Smooth muscle cell (in vitro differentiated cells): ENCODE results near the gene CLEC16A. TPM values are rescaled to one million over a fixed set of nuclear protein-coding genes. Genes with fewer than 3 reads are reported as not detected.

Experiments
- DNase-seq: peaks from one replicate; lab custom pipeline; 2025; ENCODE audit not compliant: unreplicated experiment; lab: John Stamatoyannopoulos, UW
- H2AFZ ChIP-seq: fragments of 200-600 bp; sonication (generic); 2 replicates; pipeline ENCODE4 v1.6.0; 2016; ENCODE audit warnings: antibody characterized with exemption, low read depth, mild to moderate bottlenecking
- H3F3A ChIP-seq: fragments of 200-600 bp; sonication (generic); 2 replicates; pipeline ENCODE4 v1.6.0; 2017; ENCODE audit warnings: antibody characterized with exemption, low read depth
- H3K27ac ChIP-seq: fragments of 200-600 bp; sonication (generic); 2 replicates; pipeline ENCODE4 v1.5.1; 2016; ENCODE audit warnings: low read depth, mild to moderate bottlenecking
- H3K27me3 ChIP-seq: fragments of 200-600 bp; sonication (generic); 2 replicates; pipeline ENCODE4 v1.6.1; 2016; ENCODE audit warnings: low read depth, mild to moderate bottlenecking
- H3K36me3 ChIP-seq: fragments of 200-600 bp; sonication (generic); 2 replicates; pipeline ENCODE4 v1.5.1; 2016; ENCODE audit warnings: low read depth
- H3K4me1 ChIP-seq: fragments of 200-600 bp; sonication (generic); 2 replicates; pipeline ENCODE4 v1.5.1; 2016; ENCODE audit warnings: low read depth
- H3K4me2 ChIP-seq: fragments of 200-600 bp; sonication (generic); 2 replicates; pipeline ENCODE4 v1.6.0; 2016; ENCODE audit warnings: mild to moderate bottlenecking
- H3K4me3 ChIP-seq: fragments of 200-600 bp; sonication (generic); 2 replicates; pipeline ENCODE4 v1.5.1; 2016; ENCODE audit warnings: mild to moderate bottlenecking
- H3K79me2 ChIP-seq: fragments of 200-600 bp; sonication (generic); 2 replicates; pipeline ENCODE4 v1.6.0; 2016; ENCODE audit warnings: low read depth, mild to moderate bottlenecking
- H3K9ac ChIP-seq: fragments of 200-600 bp; sonication (generic); 2 replicates; pipeline ENCODE4 v1.6.0; 2016; ENCODE audit warnings: low read depth
- H3K9me3 ChIP-seq: fragments of 200-600 bp; sonication (generic); replicated peaks from 2 replicates; pipeline ENCODE4 v1.5.1; 2016; ENCODE audit warnings: low read depth
- H4K20me1 ChIP-seq: fragments of 200-600 bp; sonication (generic); 2 replicates; pipeline ENCODE4 v1.6.0; 2016; ENCODE audit warnings: low read depth
- CTCF ChIP-seq: fragments of 200-600 bp; sonication (generic); IDR thresholded peaks from 2 replicates; pipeline ENCODE4 v1.5.1; 2017; ENCODE audit warnings: borderline replicate concordance, mild to moderate bottlenecking, antibody characterized with exemption; ENCODE audit not compliant: insufficient read depth, poor library complexity, severe bottlenecking
- WGBS: methylation state at CpG from one replicate; pipeline ENCODE4 v1.1.7; 2016; ENCODE audit warnings: low lambda C conversion rate; 5-methylcytosine and 5-hydroxymethylcytosine counted together
- polyA plus RNA-seq: library from polyadenylated mRNA; unstranded; fragments of >200 nt; fragmentation: Nextera tagmentation; extraction: Ambion mirVana; gene quantifications from 2 replicates; pipeline ENCODE4 v1.2.1, GENCODE V29; 2016
- total RNA-seq: library from RNA; depleted of rRNA; stranded (reverse); fragments of >200 nt; gene quantifications from 2 replicates; pipeline ENCODE4 v1.2.3, GENCODE V29; 2014

CLEC16A gene
- total and polyA plus RNA-seq, 2 experiments from 2014 or later = 12.6 to 16.2 TPM

GRCh38 chr16:11123666-11124065, 179.3 kb downstream of the CLEC16A start:
- Histone ChIP-seq H4K20me1 (peaks cover 3% of the 10 kb centered on the region), H3F3A (peaks cover 16% of the 10 kb centered on the region), H3K4me2 (no peak overlapping the region), H3K27ac (no peak overlapping the region), H3K79me2 (no peaks in the 10 kb centered on the region), H3K4me3 (no peak overlapping the region), H3K4me1 (peaks cover 3% of the 10 kb centered on the region), H2AFZ (no peak overlapping the region), H3K9me3 (no peaks in the 10 kb centered on the region), H3K9ac (no peak overlapping the region), H3K27me3 (no peaks in the 10 kb centered on the region), H3K36me3 (no peaks in the 10 kb centered on the region)
- DNase-seq = no peak
- 97% methylated on average over 11 of the region's 11 CpGs for WGBS
- TF ChIP-seq CTCF = no peak

GRCh38 chr16:11125936-11126335, 181.6 kb downstream of the CLEC16A start:
- H3K4me2 ChIP-seq = no peak overlapping the region
- no peak for TF ChIP-seq CTCF
- H3K9me3 ChIP-seq = no peaks in the 10 kb centered on the region
- peaks cover 29% of the 10 kb centered on the region for H3F3A ChIP-seq
- H2AFZ ChIP-seq = no peak overlapping the region
- no peaks in the 10 kb centered on the region for H3K79me2 ChIP-seq
- H3K27me3 ChIP-seq = no peaks in the 10 kb centered on the region
- peaks cover 3% of the 10 kb centered on the region for H4K20me1 ChIP-seq
- H3K4me3 ChIP-seq = no peak overlapping the region
- no peak overlapping the region for H3K9ac ChIP-seq
- H3K27ac ChIP-seq = no peak overlapping the region
- over 99% methylated on average over 17 of the region's 17 CpGs for WGBS
- H3K4me1 ChIP-seq = peaks cover 10% of the 10 kb centered on the region
- DNase-seq = no peak
- no peaks in the 10 kb centered on the region for H3K36me3 ChIP-seq

GRCh38 chr16:11126399-11127054, 182.2 kb downstream of the CLEC16A start:
- Histone ChIP-seq H3K27ac (no peak overlapping the region), H3K4me1 (peaks cover 10% of the 10 kb centered on the region), H3K9me3 (no peaks in the 10 kb centered on the region), H3K36me3 (no peaks in the 10 kb centered on the region), H2AFZ (no peak overlapping the region), H3K4me3 (no peak overlapping the region), H3K4me2 (no peak overlapping the region), H3F3A (peaks cover 29% of the 10 kb centered on the region), H3K79me2 (no peaks in the 10 kb centered on the region), H3K27me3 (no peaks in the 10 kb centered on the region), H3K9ac (no peak overlapping the region), H4K20me1 (peaks cover 3% of the 10 kb centered on the region)
- DNase-seq = no peak
- WGBS = 96% methylated on average over 12 of the region's 12 CpGs
- no peak for TF ChIP-seq CTCF

GRCh38 chr16:11127610-11128195, 183.3 kb downstream of the CLEC16A start:
- peaks cover 10% of the 10 kb centered on the region for H3K4me1 ChIP-seq
- no peaks in the 10 kb centered on the region for H3K79me2 ChIP-seq
- no peak overlapping the region for H3K4me3 ChIP-seq
- no peaks in the 10 kb centered on the region for H3K36me3 ChIP-seq
- no peak overlapping the region for H3K27ac ChIP-seq
- no peak overlapping the region for H3K4me2 ChIP-seq
- H4K20me1 ChIP-seq = peaks cover 5% of the 10 kb centered on the region
- H3K27me3 ChIP-seq = no peaks in the 10 kb centered on the region
- 89% methylated on average over 7 of the region's 7 CpGs for WGBS
- no peak for TF ChIP-seq CTCF
- H2AFZ ChIP-seq = no peak overlapping the region
- no peaks in the 10 kb centered on the region for H3K9me3 ChIP-seq
- no peak for DNase-seq
- H3F3A ChIP-seq = peaks cover 21% of the 10 kb centered on the region
- no peak overlapping the region for H3K9ac ChIP-seq
